Upper lobe of left lung (tissue), 6 donors: Measurements from ENCODE around the gene AKR1D1. TPM values are rescaled to one million over a fixed set of nuclear protein-coding genes. Genes with fewer than 3 reads are reported as not detected.

Experiments
- ATAC-seq, 2 donors: fragments of 200-7000 bp; cut with Tn5 transposase; one replicate each; pipeline ENCODE4 v1.9.1; 2022; ENCODE audit warnings: mild to moderate bottlenecking in 2 of 2, moderate library complexity in 2 of 2; ENCODE audit not compliant: low FRiP score in 2 of 2
- DNase-seq, 2 donors: peaks; one replicate each; pipeline ENCODE4 v3.0.0-alpha.2; 2019 to 2020
- H3K27ac ChIP-seq, 4 donors: fragments of 200-600 bp; sonication (generic); one replicate each; pipeline ENCODE4 v1.5.1; 2016 to 2019
- H3K27me3 ChIP-seq, 4 donors: fragments of 200-600 bp; sonication (generic); one replicate each; pipeline ENCODE4 v1.5.1; 2017 to 2019
- H3K36me3 ChIP-seq, 4 donors: fragments of 200-600 bp; sonication (generic); one replicate each; pipeline ENCODE4 v1.5.1; 2016 to 2019
- H3K4me1 ChIP-seq, 4 donors: fragments of 200-600 bp; sonication (generic); one replicate each; pipeline ENCODE4 v1.5.1; 2018 to 2019
- H3K4me3 ChIP-seq, 4 donors: fragments of 200-600 bp; sonication (generic); one replicate each; pipeline ENCODE4 v1.5.1; 2017 to 2019; ENCODE audit warnings: mild to moderate bottlenecking in 2 of 4, moderate library complexity in 1 of 4
- H3K9me3 ChIP-seq, 4 donors: fragments of 200-600 bp; sonication (generic); one replicate each; pipeline ENCODE4 v1.5.1; 2018 to 2019
- CTCF ChIP-seq, 6 experiments: fragments of 450-650 bp in 4 of 6; fragments of 200-600 bp in 2 of 6; sonication (generic) in 2 of 6; IDR thresholded peaks; one replicate each; pipeline ENCODE4 v1.5.1; 2016 to 2019; ENCODE audit warnings: antibody characterized with exemption in 6 of 6
- EP300 ChIP-seq, 4 donors: sonication (generic); formaldehyde crosslinking; IDR thresholded peaks; one replicate each; pipeline ENCODE4 v1.5.1; 2017; ENCODE audit warnings: antibody characterized with exemption in 4 of 4, control low read depth in 2 of 4
- POLR2A ChIP-seq, 4 donors: fragments of 450-650 bp; IDR thresholded peaks; one replicate each; pipeline ENCODE4 v1.5.1; 2016 to 2017; ENCODE audit warnings: antibody characterized with exemption in 4 of 4, mild to moderate bottlenecking in 2 of 4
- POLR2AphosphoS5 ChIP-seq, 2 donors: sonication (generic); formaldehyde crosslinking; IDR thresholded peaks; one replicate each; pipeline ENCODE4 v1.5.1; 2017; ENCODE audit warnings: antibody characterized with exemption in 2 of 2
- WGBS, 2 donors: methylation state at CpG; one replicate each; pipeline ENCODE4 v1.1.5; 2017 to 2018; 5-methylcytosine and 5-hydroxymethylcytosine counted together
- total RNA-seq, 6 donors: library from RNA; depleted of rRNA in 4 of 6; stranded (reverse); fragments of >200 nt in 4 of 6; gene quantifications; one replicate each; pipeline versions ENCODE4 v1.1.0 to v1.2.1, GENCODE V29; 2016 to 2021
- donor health status: DM: no; HTN: no; CAD: no; lungs with moderate emphysema.
- donor health status: DM: no; HTN: yes; CAD: no; lungs with severe emphysema.

The AKR1D1 gene
- total RNA-seq, 6 donors from 2014 or later, result 0.14 TPM; not detected in 5

GRCh38 chr7:138154661-138155060 is 78.4 kb downstream of the AKR1D1 start:
- H3K9me3 ChIP-seq, result no peaks in the 10 kb centered on the region
- 89 to 91% methylated on average over 3 of the region's 3 CpGs for WGBS, 2 donors
- ATAC-seq (no peak), DNase-seq (no peak)
- no peak for TF ChIP-seq POLR2A (IDR thresholded peaks at IDR 0.05)
- no peak overlapping the region for H3K27ac ChIP-seq
- H3K4me3 ChIP-seq, result no peak overlapping the region
- no peaks in the 10 kb centered on the region for H3K27me3 ChIP-seq
- H3K4me1 ChIP-seq, result no peaks in the 10 kb centered on the region
- no peaks in the 10 kb centered on the region for H3K36me3 ChIP-seq

GRCh38 chr7:138157702-138158101 is 81.4 kb downstream of the AKR1D1 start:
- H3K36me3 ChIP-seq, result no peaks in the 10 kb centered on the region
- H3K9me3 ChIP-seq, result no peaks in the 10 kb centered on the region
- peaks cover 0 to 6% (median 3%) of the 10 kb centered on the region in 4 donors for H3K4me1 ChIP-seq
- 89 to 94% methylated on average over 4 of the region's 4 CpGs for WGBS, 2 donors
- TF ChIP-seq POLR2AphosphoS5 (IDR thresholded peaks at IDR 0.05) (no peak), EP300 (IDR thresholded peaks at IDR 0.05) (no peak), POLR2A (IDR thresholded peaks at IDR 0.05) (no peak), CTCF (IDR thresholded peaks at IDR 0.05) (no peak)
- no peak overlapping the region for H3K4me3 ChIP-seq
- no peaks in the 10 kb centered on the region for H3K27me3 ChIP-seq
- no peak for ATAC-seq
- no peak overlapping the region for H3K27ac ChIP-seq
- DNase-seq, result no peak

GRCh38 chr7:138158739-138159528 is 82.7 kb downstream of the AKR1D1 start:
- ATAC-seq, result no peak
- H3K9me3 ChIP-seq, result peaks cover 0 to under 1% (median 0%) of the 10 kb centered on the region in 4 donors
- no peaks in the 10 kb centered on the region for H3K36me3 ChIP-seq
- TF ChIP-seq POLR2AphosphoS5 (IDR thresholded peaks at IDR 0.05), result no peak
- TF ChIP-seq POLR2A (IDR thresholded peaks at IDR 0.05), result no peak
- TF ChIP-seq EP300 (IDR thresholded peaks at IDR 0.05), result no peak
- no peak for TF ChIP-seq CTCF (IDR thresholded peaks at IDR 0.05)
- H3K27me3 ChIP-seq, result no peaks in the 10 kb centered on the region
- no peak for DNase-seq
- H3K4me1 ChIP-seq, result peaks cover 0 to 6% (median 3%) of the 10 kb centered on the region in 4 donors
- no peak overlapping the region for H3K4me3 ChIP-seq
- WGBS, 2 donors, result 88 to 92% methylated on average over 6 of the region's 6 CpGs
- H3K27ac ChIP-seq, result no peak overlapping the region

GRCh38 chr7:138161600-138162081 is 85.4 kb downstream of the AKR1D1 start:
- peak in 1 of 2 donors; percentile 92 for DNase-seq
- peaks cover 0 to 12% (median 8%) of the 10 kb centered on the region in 4 donors for H3K9me3 ChIP-seq
- TF ChIP-seq POLR2A (IDR thresholded peaks at IDR 0.05), result no peak
- TF ChIP-seq CTCF (IDR thresholded peaks at IDR 0.05), result peak; percentile 42 to 80 (median 66)
- no peaks in the 10 kb centered on the region for H3K36me3 ChIP-seq
- 26 to 32% methylated on average over 4 of the region's 4 CpGs for WGBS, 2 donors
- H3K27ac ChIP-seq, result no peak overlapping the region
- no peaks in the 10 kb centered on the region for H3K27me3 ChIP-seq
- peak; percentile 89 to 90 for ATAC-seq
- H3K4me3 ChIP-seq, result no peak overlapping the region
- H3K4me1 ChIP-seq, result peaks cover 0 to 6% (median 3%) of the 10 kb centered on the region in 4 donors

- H3K9me3 ChIP-seq, result peaks cover 0 to 12% (median 8%) of the 10 kb centered on the region in 4 donors
- H3K36me3 ChIP-seq, result no peaks in the 10 kb centered on the region
- 69 to 86% methylated on average over 1 of the region's 1 CpG for WGBS, 2 donors
- no peaks in the 10 kb centered on the region for H3K27me3 ChIP-seq
- no peak for DNase-seq
- TF ChIP-seq EP300 (IDR thresholded peaks at IDR 0.05) (no peak), POLR2A (IDR thresholded peaks at IDR 0.05) (no peak), POLR2AphosphoS5 (IDR thresholded peaks at IDR 0.05) (no peak), CTCF (IDR thresholded peaks at IDR 0.05) (no peak)
- no peak overlapping the region for H3K4me3 ChIP-seq
- H3K27ac ChIP-seq, result no peak overlapping the region
- peaks cover 0 to 6% (median 3%) of the 10 kb centered on the region in 4 donors for H3K4me1 ChIP-seq
- ATAC-seq, result no peak
These were observed 86.0 kb downstream of the AKR1D1 start for GRCh38 chr7:138162236-138162635.
